Esophagus squamous epithelium (tissue), 4 donors: Measurements from ENCODE around the gene TRDMT1.

ENCODE experiments used
- CTCF ChIP-seq, 6 experiments: fragments of 450-650 bp in 4 of 6; fragments of 200-600 bp in 2 of 6; sonication (generic) in 2 of 6; IDR thresholded peaks; one replicate each; pipeline ENCODE4 v1.5.1; 2016 to 2019; ENCODE audit warnings: antibody characterized with exemption in 6 of 6, mild to moderate bottlenecking in 4 of 6, moderate library complexity in 4 of 6
- POLR2A ChIP-seq, 4 donors: fragments of 450-650 bp; IDR thresholded peaks; one replicate each; pipeline ENCODE4 v1.6.1; 2017; ENCODE audit warnings: antibody characterized with exemption in 4 of 4, mild to moderate bottlenecking in 4 of 4, moderate library complexity in 3 of 4

- TF ChIP-seq POLR2A (IDR thresholded peaks at IDR 0.05) (no peak), CTCF (IDR thresholded peaks at IDR 0.05) (no peak)
Measured at GRCh38 chr10:17196045-17196444, 5.4 kb downstream of the TRDMT1 start.
